ENCODE measurements around the gene TRAF2.

The TRAF2 gene

DNA sequence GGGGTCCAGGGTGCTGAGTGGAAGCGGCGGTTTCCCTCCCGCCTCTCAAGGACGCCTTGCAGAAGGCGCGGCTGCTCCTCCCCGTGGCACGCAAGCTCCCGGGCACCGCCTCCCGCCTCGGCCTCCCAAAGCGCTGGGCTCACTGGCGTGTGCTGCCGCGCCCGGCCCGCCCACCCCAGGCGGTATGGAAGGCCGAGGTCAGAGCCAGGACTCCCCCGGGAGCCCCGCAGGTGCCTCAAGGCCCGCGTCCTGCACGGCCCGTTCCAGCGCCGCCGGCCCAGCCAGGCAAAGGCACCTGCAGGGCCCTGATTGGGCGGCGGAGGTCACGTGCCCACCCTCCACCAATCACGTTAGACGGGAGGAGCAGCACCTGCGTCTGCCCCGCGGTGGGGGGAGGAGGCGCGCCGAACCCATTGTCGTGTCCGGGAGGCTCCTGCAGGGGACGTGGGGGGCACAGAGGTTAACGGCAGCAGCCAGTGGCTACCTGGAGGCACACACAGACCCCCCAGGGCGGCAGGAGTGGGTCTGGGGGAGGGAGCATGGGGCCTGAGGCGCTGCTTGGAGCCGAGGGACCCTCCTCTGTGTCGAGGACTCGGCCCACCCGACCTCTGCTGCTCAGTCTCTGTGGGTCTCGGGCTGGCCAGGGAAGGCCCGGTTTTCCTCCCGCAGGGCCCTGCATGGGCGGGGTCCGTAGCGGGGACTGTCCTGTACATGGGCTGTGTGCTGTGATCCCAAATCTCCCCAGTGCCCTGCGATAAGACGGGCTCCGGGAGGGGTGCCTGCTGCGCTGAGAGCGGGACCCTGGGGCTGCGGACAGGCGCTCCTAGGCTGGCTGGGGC is 63.7 kb downstream of the TRAF2 start:
- DNase-seq (ENCODE audit: low spot score): peak; percentile 95

- no peak for DNase-seq (ENCODE audit: low spot score)
Measured at GRCh38 chr9:136950656-136951276, 64.5 kb downstream of the TRAF2 start.

DNA sequence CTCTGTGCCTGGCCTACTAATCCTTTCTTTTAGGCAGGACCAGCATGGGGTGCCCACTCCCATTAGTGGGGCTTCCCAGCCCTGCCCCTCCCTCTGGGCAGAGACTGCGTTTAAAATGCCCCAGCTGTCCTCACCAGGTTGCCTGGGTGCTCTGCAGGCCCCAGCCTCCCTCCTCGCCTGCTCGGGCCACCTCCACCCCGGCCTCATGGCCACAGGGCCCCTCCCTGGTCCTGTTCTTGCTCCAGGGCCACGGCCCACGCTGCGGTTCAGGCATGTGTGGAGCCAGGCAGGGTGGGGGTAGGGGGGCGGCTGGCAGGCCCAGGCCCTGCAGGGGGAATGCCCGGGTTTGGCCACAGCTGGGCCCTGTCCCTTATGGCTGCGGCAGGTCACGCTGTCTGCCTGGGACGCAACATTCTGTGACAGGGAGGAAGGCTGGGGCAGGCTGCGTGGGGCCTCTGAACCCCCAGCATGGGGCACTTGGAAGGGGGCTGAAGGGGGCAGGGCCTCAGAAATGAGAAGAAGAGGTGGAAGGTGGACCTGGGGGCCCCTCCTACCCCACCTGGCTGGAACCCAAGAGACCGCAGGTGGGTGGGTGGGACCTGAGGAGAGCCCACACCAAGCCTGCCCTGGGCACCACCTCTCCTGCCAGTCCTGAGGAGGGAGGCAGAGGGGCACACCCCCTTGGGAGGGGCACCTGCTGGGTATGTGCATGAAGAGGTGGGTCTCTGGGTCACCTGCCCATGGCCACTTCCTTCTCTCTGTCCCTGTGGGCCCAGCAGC is 65.4 kb downstream of the TRAF2 start, which contains the start of gene LCN12:
Gene LCN12 (plus strand): TSS at position 733 of the 780 bp plus-strand sequence. CDS start 55 bp downstream, outside the sequence.
- no peak for DNase-seq (ENCODE audit: low spot score)

DNA sequence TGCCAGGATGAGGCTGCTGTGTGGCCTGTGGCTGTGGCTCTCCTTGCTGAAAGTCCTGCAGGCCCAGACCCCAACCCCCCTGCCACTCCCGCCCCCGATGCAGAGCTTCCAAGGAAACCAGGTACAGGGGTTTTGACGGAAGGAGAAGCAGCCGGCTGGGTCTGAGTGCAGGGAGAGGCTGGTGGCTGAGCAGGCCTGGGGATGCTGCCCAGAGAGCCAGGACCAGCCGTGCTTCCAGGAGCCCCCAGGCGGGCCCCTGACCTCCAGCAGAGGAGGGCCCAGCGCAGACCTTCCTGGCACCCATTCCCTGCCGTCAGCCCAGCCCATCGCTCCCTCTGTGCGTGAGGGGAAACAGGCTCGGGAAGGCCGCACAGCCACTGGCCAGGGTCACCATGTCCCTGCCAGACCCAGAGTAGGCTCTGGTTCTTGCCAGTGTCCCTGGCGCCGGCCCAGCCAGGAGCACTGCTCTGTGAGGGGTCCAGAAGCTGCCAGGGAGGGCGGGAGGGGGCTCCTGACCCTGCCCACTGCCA is 66.1 kb downstream of the TRAF2 start:
- no peak for DNase-seq (ENCODE audit: low spot score)

- DNase-seq (ENCODE audit: low spot score): no peak
Measured at GRCh38 chr9:136952876-136953770, 66.8 kb downstream of the TRAF2 start.

- DNase-seq (ENCODE audit: low spot score): no peak
Measured at GRCh38 chr9:136953771-136954269, 67.5 kb downstream of the TRAF2 start.

GRCh38 chr9:136954270-136955083 is 68.2 kb downstream of the TRAF2 start:
- no peak for DNase-seq (ENCODE audit: low spot score)

DNA sequence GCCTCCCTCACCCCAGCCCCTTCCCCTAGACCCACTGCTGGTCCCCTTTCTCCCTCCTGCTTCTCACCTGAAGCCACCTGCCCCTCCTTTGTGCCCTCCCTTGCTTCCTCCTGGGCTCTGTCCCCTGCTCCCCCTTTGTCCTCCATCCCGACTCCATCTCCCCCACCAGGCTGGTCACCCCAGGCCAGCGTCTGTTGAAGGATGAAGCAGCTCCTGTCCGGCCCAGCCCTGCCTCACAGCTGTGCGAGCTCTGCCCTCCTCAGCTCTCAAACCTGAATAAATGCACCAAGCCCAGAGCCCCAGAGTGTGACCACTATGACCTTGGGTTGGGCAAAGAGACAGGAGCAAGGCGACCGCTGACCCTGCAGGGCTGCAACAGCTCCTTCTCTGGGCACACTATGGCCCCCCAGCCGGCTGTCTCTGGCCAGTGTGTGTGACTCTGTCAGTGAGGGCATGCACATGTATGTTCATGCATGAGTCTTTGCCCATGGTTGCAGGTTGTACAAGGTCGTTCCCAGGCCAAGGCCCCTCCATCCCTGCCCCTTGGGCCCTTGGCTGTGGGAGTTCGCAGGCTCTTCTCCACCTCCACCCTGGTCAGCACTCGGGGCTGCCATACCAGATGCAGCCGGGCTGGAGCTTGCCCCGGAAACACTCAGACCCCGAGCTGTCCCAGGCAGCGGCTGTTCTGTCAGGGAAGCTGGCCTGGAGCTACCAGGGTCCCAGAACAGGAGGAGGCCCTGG is 69.1 kb downstream of the TRAF2 start:
- no peak for DNase-seq (ENCODE audit: low spot score)

DNA sequence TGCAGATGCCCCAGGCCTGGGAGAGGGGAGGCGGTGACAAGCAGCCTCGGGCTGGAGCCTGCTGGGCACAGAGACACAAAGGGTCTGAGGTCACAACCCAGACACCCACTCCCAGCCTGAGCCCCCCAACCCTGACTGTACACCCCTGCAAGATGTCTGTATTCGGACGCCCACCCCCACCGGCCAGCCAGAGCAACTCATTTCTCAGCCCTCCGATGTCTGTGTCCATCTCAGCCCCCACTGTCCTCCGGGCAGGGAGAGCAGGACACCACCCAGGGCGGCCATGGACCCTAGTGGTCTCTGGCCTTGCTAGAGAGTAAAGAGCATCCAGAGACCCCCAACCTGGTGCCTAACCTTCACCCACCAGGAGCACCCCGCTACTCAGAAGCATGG is 69.6 kb downstream of the TRAF2 start:
- DNase-seq (ENCODE audit: low spot score): no peak

GRCh38 chr9:136956604-136957003 is 70.3 kb downstream of the TRAF2 start:
- DNase-seq (ENCODE audit: low spot score): no peak

DNA sequence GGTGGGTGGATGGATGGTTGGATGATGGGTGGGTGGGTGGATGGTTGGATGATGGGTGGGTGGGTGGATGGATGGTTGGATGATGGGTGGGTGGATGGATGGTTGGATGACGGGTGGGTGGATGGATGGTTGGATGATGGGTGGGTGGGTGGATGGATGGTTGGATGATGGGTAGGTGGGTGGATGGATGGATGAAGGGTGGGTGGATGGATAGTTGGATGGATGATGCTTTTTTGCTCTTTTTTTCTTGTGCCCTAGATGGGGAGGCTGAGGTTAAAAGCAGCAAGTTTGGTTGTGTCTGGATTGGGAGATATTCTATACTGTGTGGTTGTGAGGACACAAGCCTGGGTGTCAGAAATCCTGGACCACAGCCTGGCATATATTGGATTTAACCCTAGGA is 71.1 kb downstream of the TRAF2 start:
- DNase-seq (ENCODE audit: low spot score): no peak

DNA sequence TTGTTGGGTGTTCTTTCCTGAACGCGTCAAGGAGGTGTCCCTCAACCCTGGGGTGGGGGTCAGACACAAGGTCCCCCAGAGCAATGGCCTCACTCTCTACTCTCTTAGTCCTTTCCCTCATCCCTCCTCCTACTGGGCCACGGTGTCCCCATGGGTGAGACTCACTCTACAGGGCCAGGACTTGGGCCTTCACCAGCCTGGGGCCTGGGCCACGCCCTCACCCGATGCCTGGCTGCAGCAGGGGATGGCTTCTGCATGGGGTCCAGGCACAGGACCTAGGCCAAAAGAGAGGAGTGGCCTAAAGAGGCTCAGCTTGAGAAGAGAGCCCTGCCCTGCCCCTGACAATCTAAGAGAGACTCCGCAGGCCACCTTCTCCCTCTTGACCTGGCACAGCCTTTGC is 71.6 kb downstream of the TRAF2 start:
- no peak for DNase-seq (ENCODE audit: low spot score)

DNA sequence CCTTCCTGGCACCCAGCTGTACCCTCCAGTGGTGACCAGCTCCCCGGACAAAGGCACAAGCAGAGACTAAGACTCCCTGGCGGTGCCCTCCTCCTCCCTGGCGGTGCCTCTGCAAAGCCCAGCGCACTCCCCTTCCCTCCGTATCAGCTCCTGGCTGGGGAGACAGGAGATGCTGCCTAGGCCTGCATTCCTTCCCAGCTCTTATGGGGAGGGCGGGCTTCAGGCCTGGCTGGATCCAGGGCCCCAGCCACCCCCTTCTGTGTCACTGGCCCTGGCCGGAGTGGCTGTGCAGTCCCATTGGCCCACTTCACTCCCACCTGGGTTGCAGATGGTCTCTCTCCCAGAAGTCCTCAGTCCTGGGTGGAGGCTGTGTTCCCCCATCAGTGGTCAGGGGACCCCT is 72.2 kb downstream of the TRAF2 start:
- DNase-seq (ENCODE audit: low spot score): no peak

DNA sequence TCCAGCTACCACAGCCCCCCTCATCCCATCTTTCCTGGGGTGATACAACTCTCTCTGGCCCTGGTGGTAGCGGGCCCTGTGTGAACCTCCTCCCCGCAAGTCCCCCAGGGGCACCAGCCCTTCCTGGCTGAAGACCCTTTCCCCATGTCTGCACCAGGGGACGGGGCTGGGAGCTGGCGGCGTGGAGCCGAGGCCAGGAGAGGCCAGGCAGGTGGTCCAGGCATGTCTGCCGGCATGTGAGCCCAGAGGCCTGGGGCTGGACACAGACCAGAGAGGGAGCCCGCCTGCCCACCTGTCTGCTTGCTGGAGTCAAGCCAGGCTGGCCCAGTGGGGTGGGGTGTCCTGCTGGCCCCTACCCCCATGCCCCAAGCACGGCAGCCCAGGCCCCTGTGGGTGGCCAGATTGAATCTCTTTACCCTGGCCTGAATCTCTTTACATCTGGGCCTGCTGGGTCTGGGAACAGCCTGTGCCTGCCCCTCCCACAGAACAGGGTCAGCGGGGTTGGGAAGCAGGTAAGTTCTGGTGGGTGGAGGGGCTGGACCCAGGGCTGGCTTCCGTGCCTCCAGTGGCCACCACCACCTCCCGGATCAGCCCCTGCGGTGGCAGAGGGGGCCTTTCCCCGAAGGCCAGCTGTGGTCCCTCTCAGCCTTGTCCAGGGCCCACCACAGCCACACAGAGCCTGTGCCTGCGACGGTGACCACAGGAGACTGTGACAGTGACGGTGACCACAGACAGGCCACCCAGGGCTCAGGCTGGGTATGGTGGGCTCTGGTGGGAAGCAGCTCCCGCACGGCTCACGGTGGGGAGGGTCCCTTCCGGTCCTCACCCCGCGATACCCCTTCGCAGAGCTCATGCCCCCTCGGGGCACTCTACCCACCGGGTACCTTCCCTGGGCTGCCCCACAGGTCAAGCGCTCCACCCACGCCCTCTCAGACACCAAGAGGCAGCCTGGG is 72.9 kb downstream of the TRAF2 start:
- DNase-seq (ENCODE audit: low spot score): no peak

DNA sequence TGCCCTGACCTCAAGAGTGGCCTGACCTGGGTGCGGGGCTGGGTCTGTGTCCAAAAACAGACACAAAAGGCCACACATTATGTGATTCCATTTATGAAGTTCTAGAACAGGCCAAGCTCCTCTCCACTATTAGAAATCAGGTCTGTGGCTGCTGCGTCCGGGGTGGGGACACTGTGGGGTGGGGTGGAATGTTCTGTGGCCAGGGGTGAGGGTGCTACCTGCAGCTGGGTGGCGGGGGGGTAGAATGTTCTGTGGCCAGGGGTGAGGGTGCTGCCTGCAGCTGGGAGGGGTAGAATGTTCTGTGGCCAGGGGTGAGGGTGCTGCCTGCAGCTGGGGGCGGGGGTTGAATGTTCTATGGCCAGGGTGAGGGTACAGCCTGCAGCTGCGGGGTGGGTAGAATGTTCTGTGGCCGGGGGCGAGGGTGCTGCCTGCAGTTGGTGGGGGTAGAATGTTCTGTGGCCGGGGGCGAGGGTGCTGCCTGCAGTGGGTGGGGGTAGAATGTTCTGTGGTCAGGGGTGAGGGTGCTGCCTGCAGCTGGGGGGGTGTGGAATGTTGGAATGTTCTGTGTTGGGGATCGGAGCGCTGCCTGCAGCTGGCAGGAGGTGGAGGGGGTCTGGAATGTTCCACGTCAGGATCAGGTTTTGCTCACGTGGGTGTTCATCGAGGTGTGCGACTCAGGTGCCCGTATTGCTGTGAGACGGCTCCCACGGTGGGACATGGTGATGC is 74.1 kb downstream of the TRAF2 start:
- DNase-seq (ENCODE audit: low spot score): no peak

DNA sequence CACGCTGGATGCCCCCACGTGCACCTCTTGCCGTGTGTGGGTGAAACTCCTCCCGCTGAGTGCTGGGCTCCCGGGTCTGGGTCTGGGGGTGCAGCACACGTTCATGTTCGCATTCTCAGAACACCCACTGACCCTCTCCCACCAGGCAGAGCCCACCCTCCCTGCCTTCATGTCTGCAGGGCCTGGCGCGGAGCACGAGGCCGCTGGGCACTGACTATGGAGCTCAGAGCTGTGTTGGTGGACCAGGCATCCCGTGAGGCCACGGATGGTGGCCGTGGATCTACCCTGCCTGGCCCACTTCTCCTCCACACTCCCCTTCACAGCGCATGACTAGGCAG is 74.6 kb downstream of the TRAF2 start:
- no peak for DNase-seq (ENCODE audit: low spot score)

DNA sequence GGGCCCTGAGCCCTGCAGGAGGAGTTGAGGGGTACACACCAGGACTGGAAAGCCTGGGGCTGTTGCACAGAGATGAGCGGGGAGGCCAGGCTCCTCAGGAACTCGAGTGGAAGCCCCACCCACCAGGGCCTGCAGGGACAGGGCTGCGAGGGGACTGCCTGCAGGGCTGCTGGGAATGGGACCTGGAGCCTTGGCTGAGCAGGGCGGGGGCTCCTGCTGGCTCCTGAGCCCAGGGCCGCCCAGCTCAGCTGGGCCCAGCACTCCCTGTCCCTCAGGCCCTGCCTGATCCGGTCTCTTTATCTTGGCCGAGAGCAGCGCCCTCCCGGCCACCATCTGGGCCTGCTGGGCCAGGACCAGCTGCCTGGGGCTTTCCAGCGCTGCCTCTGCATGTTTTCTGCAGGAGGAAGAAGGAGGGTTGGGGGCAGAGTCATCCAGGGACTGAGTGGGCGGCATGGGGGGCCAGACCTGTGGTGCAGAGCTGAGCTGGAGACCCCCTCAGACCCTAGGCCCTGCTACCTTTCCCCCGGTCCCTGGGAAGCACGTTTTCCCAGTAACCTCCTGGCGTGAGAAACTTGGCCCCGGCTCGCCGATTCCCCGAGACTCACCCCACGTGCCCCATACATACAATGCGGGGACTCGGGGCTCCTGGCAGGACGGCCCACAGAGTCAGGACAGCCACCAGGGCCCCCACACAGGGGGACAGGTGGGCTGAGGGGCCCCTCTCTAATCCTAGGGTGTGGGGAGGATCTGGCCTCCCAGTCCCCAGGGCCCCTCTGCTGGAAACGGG is 75.2 kb downstream of the TRAF2 start:
- no peak for DNase-seq (ENCODE audit: low spot score)

All from COLO829 (cell line).